RWPE2 (cell line): ENCODE measurements around the gene MRPS18A.

Source experiments
- ATAC-seq: fragments of 200-7000 bp; cut with Tn5 transposase; 3 replicates; pipeline ENCODE4 v1.9.1; 2021; ENCODE audit warnings: low read depth
- DNase-seq: peaks from one replicate; pipeline ENCODE4 v3.0.0-alpha.2; 2020; ENCODE audit warnings: low spot score
- H3K27ac ChIP-seq: fragments of 450-650 bp; 2 replicates; pipeline ENCODE4 v1.5.1; 2017; ENCODE audit warnings: mild to moderate bottlenecking; ENCODE audit not compliant: poor library complexity, severe bottlenecking
- H3K27me3 ChIP-seq: fragments of 250-450 bp; sonication (Bioruptor Pico); 2 replicates; pipeline ENCODE4 v1.5.1; 2021; ENCODE audit warnings: mild to moderate bottlenecking, moderate library complexity; ENCODE audit not compliant: insufficient read depth, poor library complexity, severe bottlenecking
- H3K36me3 ChIP-seq: fragments of 250-450 bp; sonication (Bioruptor Pico); 2 replicates; pipeline ENCODE4 v1.5.1; 2020; ENCODE audit warnings: low read depth, mild to moderate bottlenecking, moderate library complexity
- H3K4me1 ChIP-seq: fragments of 250-450 bp; sonication (Bioruptor Pico); 2 replicates; pipeline ENCODE4 v1.5.1; 2021; ENCODE audit warnings: mild to moderate bottlenecking, moderate library complexity; ENCODE audit not compliant: insufficient read depth, poor library complexity, severe bottlenecking
- H3K4me3 ChIP-seq: fragments of 250-450 bp; sonication (Bioruptor Pico); 2 replicates; pipeline ENCODE4 v1.5.1; 2021; ENCODE audit warnings: mild to moderate bottlenecking, moderate library complexity; ENCODE audit not compliant: severe bottlenecking
- H3K9me3 ChIP-seq: fragments of 250-450 bp; sonication (Bioruptor Pico); 2 replicates; pipeline ENCODE4 v1.5.1; 2021; ENCODE audit warnings: mild to moderate bottlenecking, moderate library complexity; ENCODE audit not compliant: severe bottlenecking
- TF ChIP-seq, protein P1 (sequence below): fragments of 450-650 bp; IDR thresholded peaks from one replicate; pipeline ENCODE4 v1.5.1; 2017; ENCODE audit warnings: mild to moderate bottlenecking, moderate library complexity; ENCODE audit not compliant: poor library complexity, severe bottlenecking

Gene MRPS18A

DNA sequence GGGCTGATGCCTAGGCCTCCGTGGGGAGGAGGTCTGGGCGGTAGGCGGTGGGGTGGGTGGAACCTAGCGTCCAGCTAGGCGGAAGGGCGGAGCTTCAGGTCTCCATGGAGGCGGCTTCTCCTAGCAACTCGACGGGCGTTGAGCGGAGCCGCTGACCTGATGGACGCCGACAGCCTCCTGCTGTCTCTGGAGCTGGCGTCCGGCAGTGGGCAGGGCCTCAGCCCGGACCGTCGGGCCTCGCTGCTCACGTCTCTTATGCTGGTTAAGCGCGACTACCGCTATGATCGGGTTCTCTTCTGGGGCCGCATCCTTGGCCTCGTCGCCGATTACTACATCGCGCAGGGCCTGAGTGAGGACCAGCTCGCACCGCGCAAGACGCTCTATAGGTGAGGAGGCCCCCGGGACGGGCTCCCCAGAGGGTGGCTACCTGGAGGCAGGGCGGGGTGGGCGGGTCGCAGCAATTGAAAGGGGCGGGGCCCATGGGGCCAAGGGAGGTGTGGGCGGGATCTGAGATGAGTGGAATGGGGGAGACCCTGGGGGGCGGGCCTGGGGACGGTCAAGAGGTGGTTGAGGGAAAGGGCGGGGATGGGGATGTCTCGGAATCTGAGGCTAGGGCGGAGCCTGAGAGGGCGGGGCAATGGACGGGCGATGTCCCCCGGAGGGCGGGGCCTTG lies 42.5 kb downstream of the MRPS18A start, which contains the start of gene RSPH9:
RSPH9 (plus strand) TSS at position 97 of the 673 bp plus-strand sequence; CDS start at position 160, 63 bp downstream.
- peak; percentile 85 for DNase-seq
- Histone ChIP-seq H3K4me1 (no peaks in the 10 kb centered on the region), H3K27ac (peak within 1 kb of the TSS; percentile 14), H3K27me3 (no peaks in the 10 kb centered on the region), H3K9me3 (no peaks in the 10 kb centered on the region), H3K36me3 (peaks cover 23% of the 10 kb centered on the region), H3K4me3 (peak within 1 kb of the TSS; percentile 26)
- TF ChIP-seq, protein P1, sequence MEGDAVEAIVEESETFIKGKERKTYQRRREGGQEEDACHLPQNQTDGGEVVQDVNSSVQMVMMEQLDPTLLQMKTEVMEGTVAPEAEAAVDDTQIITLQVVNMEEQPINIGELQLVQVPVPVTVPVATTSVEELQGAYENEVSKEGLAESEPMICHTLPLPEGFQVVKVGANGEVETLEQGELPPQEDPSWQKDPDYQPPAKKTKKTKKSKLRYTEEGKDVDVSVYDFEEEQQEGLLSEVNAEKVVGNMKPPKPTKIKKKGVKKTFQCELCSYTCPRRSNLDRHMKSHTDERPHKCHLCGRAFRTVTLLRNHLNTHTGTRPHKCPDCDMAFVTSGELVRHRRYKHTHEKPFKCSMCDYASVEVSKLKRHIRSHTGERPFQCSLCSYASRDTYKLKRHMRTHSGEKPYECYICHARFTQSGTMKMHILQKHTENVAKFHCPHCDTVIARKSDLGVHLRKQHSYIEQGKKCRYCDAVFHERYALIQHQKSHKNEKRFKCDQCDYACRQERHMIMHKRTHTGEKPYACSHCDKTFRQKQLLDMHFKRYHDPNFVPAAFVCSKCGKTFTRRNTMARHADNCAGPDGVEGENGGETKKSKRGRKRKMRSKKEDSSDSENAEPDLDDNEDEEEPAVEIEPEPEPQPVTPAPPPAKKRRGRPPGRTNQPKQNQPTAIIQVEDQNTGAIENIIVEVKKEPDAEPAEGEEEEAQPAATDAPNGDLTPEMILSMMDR: no peak
- peak; percentile 79 for ATAC-seq

GRCh38 chr6:43639984-43640800 lies 47.4 kb downstream of the MRPS18A start:
- H3K4me3 ChIP-seq: no peak overlapping the region
- H3K4me1 ChIP-seq: peaks cover 4% of the 10 kb centered on the region
- DNase-seq (no peak), ATAC-seq (no peak)
- H3K27me3 ChIP-seq: no peaks in the 10 kb centered on the region
- H3K27ac ChIP-seq: no peak overlapping the region
- peaks cover 60% of the 10 kb centered on the region for H3K36me3 ChIP-seq
- TF ChIP-seq, protein P1: no peak
- no peaks in the 10 kb centered on the region for H3K9me3 ChIP-seq

GRCh38 chr6:43636308-43636659 lies 51.3 kb downstream of the MRPS18A start:
- ATAC-seq (peak; percentile 28; the same call in 2 of the 3 replicates), DNase-seq (no peak)
- H3K27ac ChIP-seq: peak overlapping the region; percentile 42

DNA sequence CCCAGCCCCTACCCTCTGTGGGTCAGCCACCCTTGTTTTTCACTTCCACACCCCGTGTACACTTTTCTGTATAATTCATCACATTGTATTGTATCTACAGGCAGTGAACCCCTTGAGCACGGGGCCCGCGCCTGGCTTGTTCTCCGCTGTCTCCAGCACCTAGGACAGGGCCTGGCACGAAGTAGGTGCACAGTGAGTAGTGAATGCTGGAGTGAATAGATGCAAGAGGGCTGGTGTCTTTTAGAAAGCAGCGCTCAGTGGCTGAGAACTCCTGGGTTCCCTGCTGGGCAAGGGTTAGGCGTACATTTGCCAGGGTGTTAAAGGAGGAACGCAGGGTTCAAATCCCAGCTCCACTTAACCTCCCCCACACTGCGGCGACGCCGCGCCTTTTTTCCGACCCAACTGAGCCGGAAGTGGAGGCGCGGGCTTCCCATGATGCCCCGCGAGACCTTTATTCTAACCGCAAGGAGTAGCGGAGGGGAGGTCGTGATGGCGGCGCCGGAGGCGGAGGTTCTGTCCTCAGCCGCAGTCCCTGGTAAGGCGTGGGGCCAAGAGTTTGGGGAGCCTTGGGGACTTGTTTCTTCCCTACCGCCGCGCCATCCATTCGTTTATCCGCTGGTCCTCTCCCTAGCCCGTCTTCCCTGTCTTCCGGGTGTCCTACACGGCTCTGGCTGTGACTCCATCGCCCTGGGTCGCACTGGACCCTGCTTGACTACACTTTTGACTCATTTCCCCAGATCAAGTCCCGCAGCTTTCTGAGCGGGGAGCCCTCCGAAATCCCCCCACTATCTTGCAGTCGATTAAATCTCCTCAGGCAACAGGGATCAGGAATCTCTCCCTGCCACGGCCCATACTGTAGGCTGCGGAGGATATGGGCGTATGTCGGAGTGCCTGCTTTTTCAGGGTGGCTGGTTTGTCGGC lies 51.9 kb downstream of the MRPS18A start, which contains the start of gene MAD2L1BP:
MAD2L1BP (plus strand) TSS at position 454 of the 921 bp plus-strand sequence; CDS start at position 490, 36 bp downstream.
- Histone ChIP-seq H3K4me3 (peak within 1 kb of the TSS; percentile 49), H3K9me3 (no peaks in the 10 kb centered on the region), H3K27ac (peak within 1 kb of the TSS; percentile 42), H3K4me1 (peaks cover 4% of the 10 kb centered on the region), H3K27me3 (no peaks in the 10 kb centered on the region), H3K36me3 (peaks cover 44% of the 10 kb centered on the region)
- TF ChIP-seq, protein P1: no peak
- DNase-seq (peak; percentile 73), ATAC-seq (peak; percentile 83)

More at GRCh38 chr6:43636308-43636659, 51.3 kb downstream of the MRPS18A start:
- Histone ChIP-seq H3K9me3 (no peaks in the 10 kb centered on the region), H3K4me1 (peaks cover 4% of the 10 kb centered on the region), H3K27me3 (no peaks in the 10 kb centered on the region), H3K4me3 (peak overlapping the region; percentile 49), H3K36me3 (peaks cover 49% of the 10 kb centered on the region)
- TF ChIP-seq, protein P1: no peak
